Head of caudate nucleus (tissue), 42 donors: ENCODE data around the gene FBXO8.
"Not testable (repeated sequence)": the region's sequence is repeated elsewhere in the genome, so short reads cannot be mapped to it uniquely, and the experiment has no call there.

ENCODE experiments used
- DNase-seq, 42 donors: peaks; one replicate each; pipeline versions ENCODE4 v3.0.0 to v3.0.0-alpha.2; 2020 to 2021; ENCODE audit warnings: mixed read lengths in 7 of 42
- intact Hi-C: fragments of 100-400 bp; cut with DNase I; formaldehyde crosslinking; loops from one replicate; pipeline ENCODE4 v1.15.0; 2022

Gene FBXO8

DNA sequence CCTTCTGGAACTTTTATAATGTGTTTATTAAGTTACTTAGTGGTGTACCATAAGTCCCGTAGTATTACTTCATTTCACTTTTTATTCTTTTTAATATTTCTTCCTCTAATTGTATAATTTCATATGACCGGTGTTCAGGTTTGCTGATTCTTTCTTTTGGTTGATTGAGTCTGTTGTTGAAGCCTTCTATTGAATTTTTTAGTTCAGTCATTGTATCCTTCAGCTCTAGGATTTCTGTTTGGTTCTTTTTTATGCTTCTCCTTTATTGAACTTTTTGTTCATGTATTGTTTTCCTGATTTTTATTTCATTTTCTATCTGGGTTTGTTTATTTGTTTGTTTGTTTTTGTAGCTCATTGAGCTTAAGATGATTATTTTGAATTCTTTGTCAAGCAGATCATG is 9.0 kb upstream of the FBXO8 start:
- no peak for DNase-seq

DNA sequence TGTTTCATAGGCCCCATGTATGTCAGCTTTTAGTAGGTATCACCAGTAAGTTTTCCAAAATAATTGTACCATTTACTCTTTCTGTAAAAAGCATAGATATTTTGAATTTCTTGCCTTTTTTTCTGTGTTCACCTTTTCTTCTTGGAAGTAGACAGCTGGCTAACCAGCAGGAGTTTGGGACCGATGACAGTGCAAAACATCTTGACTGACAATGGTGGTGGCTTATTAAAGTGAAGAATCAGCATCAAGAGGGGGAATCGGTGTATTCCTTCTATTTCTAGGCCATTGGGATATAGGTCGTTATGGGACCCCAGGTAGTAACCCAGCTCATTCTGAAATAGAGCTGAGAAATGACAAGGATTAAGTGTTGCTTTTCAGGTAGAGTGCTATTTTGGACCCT is 3.4 kb upstream of the FBXO8 start:
- DNase-seq = no peak

More for the DNA sequence above, 9.0 kb upstream of the FBXO8 start:
- intact Hi-C loops = no loop called here

DNA sequence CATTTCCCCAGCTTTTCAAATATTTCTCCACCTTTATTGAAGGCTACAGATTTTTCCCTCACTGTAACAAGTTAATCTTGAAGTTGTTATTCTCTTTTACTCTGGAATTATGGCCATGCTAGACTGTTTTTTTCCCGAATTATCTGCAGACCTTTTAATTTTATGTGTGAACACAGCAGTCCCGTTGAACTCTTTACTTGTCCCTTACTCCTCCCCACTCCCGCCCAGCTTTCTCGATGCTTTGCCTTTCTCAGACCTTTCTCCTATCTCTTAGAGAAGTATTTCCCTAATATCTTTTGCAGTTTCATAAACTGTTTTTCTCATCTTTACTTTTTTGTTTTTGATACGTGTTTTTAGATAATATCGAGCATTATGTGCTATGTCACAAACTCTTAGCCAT is 1.0 kb upstream of the FBXO8 start:
- intact Hi-C loops = no loop called here
- no peak for DNase-seq

More for the DNA sequence above, 3.4 kb upstream of the FBXO8 start:
- intact Hi-C loops = no loop called here

DNA sequence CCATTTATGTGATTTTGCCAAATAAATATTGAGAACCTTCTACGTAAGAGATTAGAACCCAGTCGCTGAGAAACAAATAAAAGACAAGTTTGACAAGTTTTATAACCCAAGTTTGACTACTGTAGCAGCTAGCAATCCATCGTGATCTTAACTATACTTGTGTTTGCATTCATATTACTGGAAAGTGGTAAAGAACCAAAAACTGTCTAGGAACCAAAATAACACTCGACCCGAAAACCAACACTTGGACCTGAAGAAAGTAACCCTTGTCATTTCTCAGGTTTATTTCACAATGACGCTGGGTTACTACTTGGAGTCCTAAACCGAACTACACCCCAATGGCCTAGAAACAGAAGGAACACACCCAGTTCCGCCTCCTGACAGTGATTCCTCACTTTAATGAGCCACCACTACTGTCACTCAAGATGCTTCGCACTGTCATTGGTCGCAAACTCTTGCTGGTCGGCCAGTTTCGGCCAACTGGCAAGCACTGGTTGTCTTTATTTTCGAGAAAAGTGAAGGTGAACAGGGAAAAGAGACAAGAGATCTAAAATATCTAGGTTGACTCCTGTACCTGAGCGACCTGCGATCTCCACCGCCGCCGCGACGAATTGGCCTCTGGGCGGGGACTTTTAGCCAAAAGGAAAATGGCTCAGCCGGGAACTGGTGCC is 496 bp downstream of the FBXO8 start:
- intact Hi-C loops = no loop called here
- peak; percentile 73 to 97 (median 92) for DNase-seq

DNA sequence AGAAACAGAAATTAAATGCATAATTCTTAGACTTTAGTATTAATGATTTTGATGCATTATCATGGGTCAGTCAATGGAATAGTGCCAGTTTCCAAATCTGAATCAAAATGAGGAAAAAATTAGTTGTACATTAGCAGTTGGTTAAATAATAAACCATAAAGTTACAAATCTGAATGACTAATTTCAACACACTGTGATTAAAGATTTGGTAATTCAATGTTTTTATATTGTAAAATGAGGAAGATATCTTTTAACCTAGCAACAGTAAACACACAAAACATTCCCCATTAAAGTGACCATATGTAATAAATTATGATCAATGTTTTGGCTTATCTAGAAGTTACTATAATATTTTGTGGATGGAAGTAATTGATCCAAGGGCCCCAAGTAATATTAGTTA is 1.6 kb downstream of the FBXO8 start:
- intact Hi-C loops = no loop called here
- DNase-seq = no peak

DNA sequence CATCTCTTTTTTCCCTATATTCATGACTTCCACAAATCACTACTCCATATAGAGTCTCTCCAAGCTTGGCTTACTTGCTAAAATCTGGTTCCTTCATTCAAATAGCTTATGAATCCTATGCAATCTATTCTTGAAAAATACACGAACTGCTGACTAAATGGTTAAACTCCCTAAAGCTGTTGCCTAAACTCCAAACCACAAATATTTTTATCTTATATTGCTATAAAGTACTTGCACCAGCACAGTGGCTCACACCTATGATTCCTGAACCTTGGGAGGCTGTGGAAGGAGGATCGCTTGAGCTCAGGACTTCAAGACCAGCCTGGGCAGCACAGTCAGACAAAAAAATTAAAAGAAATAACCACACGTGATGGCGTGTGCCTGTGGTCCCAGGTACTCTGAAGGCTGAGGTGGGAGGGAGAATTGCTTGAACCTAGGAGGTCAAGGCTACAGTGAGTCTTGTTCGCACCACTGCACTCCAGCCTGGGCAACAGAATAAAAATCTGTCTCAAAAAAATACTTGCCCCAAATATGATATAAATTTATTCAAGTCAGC is 2.2 kb downstream of the FBXO8 start:
- DNase-seq = no peak

DNA sequence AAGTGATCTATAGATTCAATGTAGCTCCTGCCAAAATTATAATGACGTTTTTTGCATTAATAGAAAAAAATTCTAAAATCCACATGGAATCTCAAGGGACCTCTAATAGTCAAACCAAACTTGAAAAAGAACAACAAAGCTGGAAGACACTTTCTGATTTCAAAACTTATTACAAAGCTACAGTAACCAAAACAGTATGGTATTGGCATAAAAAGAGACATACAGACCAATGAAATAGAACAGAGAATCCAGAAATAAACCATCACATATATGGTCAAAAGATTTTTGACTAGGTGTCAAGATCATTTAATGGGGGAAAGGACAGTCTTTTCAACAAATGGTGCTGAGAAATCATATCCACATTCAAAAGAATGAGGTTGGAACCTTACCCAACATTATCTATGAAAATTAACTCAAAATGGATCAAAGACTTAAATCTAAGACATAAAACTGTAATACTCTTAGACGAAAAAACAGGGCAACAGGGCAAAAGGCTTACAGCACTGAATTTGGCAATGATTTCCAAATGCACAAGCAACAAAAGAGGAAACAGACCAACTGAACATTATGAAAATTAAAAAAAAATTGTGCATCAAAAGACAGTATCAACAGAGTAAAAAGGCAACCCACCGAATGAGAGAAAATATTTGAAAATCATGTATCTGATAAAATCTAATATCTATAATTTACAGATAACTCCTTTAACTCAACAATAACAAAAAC is 3.9 kb downstream of the FBXO8 start:
- DNase-seq = no peak
- intact Hi-C loops = no loop called here

More for the DNA sequence above, 2.2 kb downstream of the FBXO8 start:
- intact Hi-C loops = no loop called here

DNA sequence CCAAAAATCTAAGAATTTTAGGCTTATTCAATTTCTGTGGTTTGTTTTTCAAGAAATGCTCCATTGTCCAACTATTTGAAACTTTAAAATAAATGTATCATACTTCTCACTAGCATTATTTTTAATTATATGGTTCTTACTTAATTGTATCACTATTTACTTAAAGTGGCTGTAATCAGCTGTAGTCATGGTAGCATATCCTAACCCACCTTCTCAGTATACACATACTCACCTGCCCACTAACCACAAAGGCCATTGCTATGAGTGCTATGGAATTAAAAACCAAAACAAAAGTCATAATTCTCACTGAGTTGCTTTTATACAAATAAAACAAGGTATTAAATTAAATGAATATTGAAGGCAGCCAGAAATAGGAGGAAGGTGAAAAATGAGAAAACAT is 5.0 kb downstream of the FBXO8 start:
- intact Hi-C loops = no loop called here
- DNase-seq = no peak

DNA sequence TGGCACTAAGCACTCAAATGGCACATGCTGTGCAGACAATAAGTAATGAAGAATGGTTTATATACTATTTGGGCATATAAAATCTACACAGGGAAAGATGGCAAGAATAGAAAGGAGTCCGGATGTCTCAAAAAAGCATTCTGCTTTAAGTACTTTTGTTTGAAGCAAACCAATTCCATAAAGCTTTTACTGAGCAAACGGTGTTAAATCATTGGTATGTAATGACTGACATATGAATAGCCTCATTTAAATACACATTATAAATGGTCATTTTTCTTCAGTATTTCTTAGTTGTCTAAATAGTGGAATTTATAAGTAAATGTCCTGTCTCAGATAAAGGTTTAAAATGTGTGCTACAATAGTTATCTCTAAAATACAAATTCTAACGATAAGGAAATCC is 6.0 kb downstream of the FBXO8 start:
- no peak for DNase-seq
- intact Hi-C loops = no loop called here

DNA sequence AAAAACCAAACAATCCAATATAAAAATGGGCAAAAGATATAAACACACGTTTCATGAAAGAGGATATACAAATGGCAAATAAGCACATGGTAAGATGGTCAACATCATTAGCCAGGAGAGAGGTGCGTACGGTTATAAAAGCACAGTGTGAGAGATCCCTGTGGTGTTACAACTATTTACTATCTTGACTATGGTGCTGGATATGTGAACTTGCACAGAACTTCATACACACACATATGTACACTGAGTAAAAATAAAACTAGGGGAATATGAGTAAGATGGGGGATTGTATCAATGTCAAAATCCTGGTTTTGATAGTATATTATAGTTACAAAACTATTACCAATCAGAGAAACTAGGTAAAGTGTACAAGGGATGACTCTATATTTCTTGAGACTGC is 8.4 kb downstream of the FBXO8 start:
- intact Hi-C loops = no loop called here
- no peak for DNase-seq

DNA sequence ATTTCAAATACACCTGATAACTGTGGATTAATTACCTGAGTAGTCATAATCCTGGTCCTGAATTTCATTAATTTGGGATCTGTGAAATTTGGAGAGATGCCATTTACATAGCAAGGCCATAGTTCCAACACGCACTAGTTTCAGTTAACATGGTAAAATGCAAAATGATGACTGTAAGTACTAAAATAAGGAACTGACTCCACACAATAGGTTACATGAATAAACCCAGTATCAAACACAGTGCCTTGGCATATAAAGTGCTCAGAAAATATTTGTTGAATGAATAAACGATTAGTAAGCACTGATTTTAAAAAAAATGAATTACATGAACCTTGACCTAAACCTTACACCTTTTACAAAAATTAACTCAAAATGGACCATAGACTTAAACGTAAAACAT is 9.0 kb downstream of the FBXO8 start:
- intact Hi-C loops = no loop called here
- no peak for DNase-seq

DNA sequence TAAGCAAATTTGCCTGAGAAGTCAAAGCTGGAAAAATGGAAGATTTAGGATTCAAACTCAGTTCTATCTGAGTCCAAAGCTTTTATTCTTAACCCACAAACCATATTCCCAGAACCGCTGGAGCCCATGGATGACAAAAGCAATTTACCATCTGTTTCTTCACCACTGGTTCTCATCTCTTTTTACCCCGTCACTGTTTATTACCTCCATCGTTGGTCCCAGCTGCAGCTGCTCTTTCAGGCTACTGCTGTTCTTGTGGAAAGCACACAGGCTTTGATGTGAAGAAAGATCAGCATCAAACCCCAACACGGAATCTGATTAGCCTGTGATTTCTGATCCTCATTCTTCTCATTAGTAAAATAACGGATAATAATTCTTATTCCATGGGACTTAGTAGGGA is 9.5 kb downstream of the FBXO8 start:
- DNase-seq = no peak

DNA sequence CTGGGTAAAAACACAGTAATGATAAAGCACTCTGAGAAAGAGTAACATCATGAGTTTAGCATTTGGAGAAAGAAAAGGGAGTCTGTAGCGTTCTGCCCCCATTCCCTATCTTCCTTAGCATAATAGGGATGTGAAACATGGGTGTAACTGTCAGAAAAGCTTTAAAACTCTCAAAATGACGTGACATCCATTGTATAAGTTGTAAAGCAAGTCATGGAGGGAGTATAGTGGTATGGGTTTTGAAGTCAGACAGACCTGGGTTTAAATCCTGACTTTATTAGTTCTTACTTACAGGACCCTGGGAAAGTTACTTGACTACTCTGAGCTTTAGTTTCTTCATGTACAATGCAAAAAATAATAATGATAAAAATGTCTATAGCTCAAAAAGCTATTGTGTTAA is 17.1 kb downstream of the FBXO8 start:
- intact Hi-C loops = no loop called here
- no peak for DNase-seq

More for the DNA sequence above, 9.5 kb downstream of the FBXO8 start:
- intact Hi-C loops = no loop called here

DNA sequence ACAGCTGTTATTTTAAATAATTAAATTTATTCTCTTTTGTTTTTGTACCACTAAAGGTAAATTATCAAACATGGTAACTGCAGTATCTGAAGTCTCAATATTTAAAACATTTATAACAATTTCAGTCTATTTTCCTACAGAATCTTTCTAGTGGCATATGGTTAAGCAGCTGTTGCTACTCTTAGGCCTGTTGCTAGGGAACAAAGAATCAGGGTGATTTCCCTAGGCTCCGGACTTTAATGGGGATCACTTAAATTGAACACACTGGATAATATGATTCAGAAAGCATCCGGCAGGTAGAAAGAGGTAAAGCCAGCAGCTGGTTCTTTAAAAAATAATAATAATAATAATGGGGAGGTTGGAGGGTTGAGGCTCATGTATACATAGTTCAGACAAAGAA is 17.6 kb downstream of the FBXO8 start:
- DNase-seq = no peak
- intact Hi-C loops = no loop called here

DNA sequence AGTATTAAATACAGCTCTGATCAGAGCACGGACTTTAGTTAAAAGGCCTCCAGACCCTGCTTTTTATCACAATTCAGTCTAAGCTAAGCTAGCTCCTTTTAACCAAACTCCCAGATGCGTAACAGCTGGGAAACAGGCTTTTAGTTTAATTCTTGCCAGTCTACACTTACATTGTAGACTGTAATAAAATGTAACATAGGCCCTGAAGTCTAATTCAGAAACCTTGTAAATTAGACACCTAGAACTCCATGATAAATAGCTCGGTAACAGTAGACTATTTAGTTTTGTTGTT is 20.1 kb downstream of the FBXO8 start:
- intact Hi-C loops = no loop called here
- DNase-seq = no peak

DNA sequence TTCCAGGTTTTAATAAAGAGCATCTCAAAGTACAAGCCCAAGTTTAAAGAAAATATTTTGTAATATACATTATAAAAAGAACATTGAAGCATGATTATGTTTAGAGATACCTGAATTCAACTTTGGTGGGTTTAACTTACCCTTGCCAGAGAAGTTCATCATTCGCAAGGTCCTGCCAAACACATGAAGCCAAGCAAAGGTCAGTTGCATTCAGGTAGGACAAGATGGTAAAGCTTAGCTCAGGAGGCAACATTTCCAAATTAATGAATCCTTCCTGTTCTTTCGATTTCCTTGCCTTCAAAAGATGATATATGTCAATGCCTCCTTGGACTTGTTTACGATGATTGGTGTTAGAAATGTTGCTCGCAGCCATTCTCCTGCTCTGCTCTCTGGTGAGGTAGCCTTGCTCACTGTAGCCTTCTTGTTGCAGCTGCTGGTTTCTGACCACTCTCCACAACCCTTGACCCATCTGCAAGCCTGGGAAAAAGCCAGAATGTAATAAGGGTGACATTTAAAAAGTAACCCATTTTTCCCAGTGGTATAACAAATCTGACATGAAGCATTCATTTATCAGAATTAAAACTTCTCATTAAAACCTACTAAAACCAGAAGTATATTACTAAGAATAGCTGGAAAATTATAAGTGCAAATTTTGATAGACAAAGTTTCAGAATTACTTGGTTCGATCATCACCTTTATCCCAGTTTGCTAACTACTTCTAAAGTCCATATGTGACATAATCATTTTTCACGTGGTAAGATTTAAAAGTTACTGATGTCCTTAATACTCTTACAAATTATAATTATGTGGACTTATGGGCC is 20.6 kb downstream of the FBXO8 start:
- no peak for DNase-seq
- intact Hi-C loops = no loop called here

DNA sequence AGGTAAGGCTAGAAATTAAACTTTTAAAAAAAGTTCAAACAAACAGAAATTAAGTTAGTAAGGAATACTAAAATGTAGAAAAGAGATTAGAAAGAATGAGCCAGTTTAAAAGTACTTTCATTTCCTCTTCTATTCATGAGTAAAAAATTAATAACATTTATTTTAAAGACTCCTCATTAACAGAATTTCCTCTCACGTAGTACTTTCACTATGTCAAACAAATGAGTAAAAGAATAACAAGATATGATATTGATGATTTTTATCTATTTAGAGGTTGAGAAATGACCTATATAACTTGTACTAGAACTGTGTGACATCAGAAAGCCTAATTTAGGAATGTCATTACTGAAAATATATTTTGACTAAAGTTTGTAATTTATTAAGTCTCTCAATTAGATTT is 22.0 kb downstream of the FBXO8 start:
- intact Hi-C loops, DNase-seq: not testable (repeated sequence)

DNA sequence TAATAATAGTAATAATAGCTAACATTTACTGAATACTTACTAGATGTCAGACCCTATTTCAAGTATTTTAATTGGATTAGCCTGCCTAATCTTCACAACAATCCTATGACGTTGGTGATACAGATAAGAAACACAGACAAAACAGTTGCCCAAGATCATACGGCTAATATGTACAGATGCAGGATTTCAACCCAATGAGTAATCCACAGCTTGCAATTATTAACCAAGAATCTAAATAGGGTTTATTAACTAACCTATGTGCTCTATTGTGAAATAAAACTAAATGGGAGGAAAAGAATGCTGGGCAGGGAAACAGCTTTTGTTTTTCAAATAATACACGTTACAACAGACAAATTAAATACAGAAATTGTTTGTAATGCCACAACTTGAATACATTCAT is 23.4 kb downstream of the FBXO8 start:
- no peak for DNase-seq
- intact Hi-C loops = no loop called here

DNA sequence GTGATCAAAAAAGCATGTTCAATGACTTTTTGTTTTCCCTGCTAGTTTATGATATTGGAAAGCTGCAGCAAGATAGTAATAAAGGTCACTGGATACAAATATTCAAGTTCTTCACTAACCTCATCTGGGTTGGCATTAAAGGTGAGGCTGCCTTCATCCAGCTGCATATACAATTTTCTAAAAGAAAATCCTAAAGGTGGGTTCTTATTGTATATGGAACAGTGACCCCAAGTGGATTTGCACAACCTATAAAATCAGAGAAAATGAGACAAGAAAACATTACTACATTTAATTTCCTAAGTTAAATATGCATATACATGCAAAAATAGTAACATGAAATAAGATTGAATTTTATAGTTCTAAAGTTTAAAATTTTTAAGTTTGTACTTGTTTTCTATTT is 23.9 kb downstream of the FBXO8 start:
- no peak for DNase-seq
- intact Hi-C loops = no loop called here

DNA sequence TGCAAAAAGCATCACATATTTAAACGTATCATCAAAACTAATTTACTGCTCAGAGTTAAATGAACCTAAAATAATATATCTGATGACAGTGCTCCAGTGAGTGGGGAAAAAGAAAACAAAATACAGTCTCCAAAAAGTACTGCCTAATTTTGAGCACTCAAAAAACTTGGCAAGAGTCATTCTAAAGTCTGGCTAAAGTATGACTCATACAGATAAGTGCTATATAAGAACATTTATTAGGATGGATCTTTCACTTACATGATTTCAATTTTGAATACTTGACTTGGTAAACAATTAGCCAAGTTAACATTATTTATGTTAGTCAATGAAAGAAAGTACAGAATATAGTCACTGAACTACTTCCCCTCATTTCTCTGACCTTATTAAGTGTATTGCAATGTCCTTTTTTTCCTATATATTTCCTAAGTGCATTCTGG is 27.2 kb downstream of the FBXO8 start:
- no peak for DNase-seq
- intact Hi-C loops = no loop called here
